Measurements from ENCODE around the gene PARP12. TPM values are rescaled to one million over a fixed set of nuclear protein-coding genes. Genes with fewer than 3 reads are reported as not detected.

The PARP12 gene
- total RNA-seq, 1 donor from 2014 or later, result 2.9 TPM

DNA sequence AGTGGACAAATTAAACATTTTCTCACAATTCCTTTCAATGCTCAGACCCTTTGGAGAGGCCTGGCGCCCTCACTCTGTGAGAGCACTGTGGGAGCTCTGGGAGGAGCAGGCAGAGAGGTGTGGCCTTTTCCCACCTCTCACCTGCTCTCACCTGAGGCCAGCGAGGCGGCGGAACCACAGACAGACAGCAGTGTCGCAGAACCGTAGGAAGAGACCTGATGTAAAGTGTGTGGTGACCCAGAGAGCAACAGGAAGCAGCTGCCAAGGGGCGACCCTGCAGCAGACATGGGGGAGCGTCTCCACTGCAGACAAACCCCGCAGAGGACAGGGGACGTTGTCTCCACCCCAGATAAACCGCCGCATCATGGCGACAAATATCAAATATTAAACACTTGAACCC, 15.6 kb upstream of the PARP12 start:
- TF ChIP-seq, protein P1, sequence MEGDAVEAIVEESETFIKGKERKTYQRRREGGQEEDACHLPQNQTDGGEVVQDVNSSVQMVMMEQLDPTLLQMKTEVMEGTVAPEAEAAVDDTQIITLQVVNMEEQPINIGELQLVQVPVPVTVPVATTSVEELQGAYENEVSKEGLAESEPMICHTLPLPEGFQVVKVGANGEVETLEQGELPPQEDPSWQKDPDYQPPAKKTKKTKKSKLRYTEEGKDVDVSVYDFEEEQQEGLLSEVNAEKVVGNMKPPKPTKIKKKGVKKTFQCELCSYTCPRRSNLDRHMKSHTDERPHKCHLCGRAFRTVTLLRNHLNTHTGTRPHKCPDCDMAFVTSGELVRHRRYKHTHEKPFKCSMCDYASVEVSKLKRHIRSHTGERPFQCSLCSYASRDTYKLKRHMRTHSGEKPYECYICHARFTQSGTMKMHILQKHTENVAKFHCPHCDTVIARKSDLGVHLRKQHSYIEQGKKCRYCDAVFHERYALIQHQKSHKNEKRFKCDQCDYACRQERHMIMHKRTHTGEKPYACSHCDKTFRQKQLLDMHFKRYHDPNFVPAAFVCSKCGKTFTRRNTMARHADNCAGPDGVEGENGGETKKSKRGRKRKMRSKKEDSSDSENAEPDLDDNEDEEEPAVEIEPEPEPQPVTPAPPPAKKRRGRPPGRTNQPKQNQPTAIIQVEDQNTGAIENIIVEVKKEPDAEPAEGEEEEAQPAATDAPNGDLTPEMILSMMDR (conservative IDR thresholded peaks at IDR 0.05), result no peak
- H3K36me3 Mint-ChIP-seq (ENCODE audit: low read depth), result no peaks in the 10 kb centered on the region
- no peak overlapping the region for H3K4me3 Mint-ChIP-seq
- DNase-seq (ENCODE audit: low read depth, low spot score), result no peak
- peaks cover 2% of the 10 kb centered on the region for H3K27me3 Mint-ChIP-seq (ENCODE audit: low read depth)
- peaks cover 4% of the 10 kb centered on the region for H3K9me3 Mint-ChIP-seq
- H3K27ac Mint-ChIP-seq (ENCODE audit: unreplicated experiment), result no peak overlapping the region
- peaks cover 4% of the 10 kb centered on the region for H3K4me1 Mint-ChIP-seq

- Mint-ChIP-seq H3K4me3 (no peak overlapping the region), H3K4me1 (peaks cover 4% of the 10 kb centered on the region), H3K36me3 (ENCODE audit: low read depth) (no peaks in the 10 kb centered on the region), H3K27me3 (ENCODE audit: low read depth) (no peaks in the 10 kb centered on the region), H3K27ac (ENCODE audit: unreplicated experiment) (no peak overlapping the region), H3K9me3 (peaks cover 4% of the 10 kb centered on the region)
- no peak for DNase-seq (ENCODE audit: low read depth, low spot score)
- TF ChIP-seq, protein P1 (conservative IDR thresholded peaks at IDR 0.05), result no peak
Measured at GRCh38 chr7:140074780-140075179, 12.0 kb upstream of the PARP12 start.

GRCh38 chr7:140070546-140070945, 7.8 kb upstream of the PARP12 start:
- Mint-ChIP-seq H3K27me3 (ENCODE audit: low read depth) (peaks cover 12% of the 10 kb centered on the region), H3K27ac (ENCODE audit: unreplicated experiment) (no peak overlapping the region), H3K4me1 (no peaks in the 10 kb centered on the region), H3K4me3 (no peak overlapping the region), H3K36me3 (ENCODE audit: low read depth) (peaks cover 15% of the 10 kb centered on the region), H3K9me3 (peaks cover 16% of the 10 kb centered on the region)
- no peak for DNase-seq (ENCODE audit: low read depth, low spot score)
- TF ChIP-seq, protein P1 (conservative IDR thresholded peaks at IDR 0.05), result no peak

DNA sequence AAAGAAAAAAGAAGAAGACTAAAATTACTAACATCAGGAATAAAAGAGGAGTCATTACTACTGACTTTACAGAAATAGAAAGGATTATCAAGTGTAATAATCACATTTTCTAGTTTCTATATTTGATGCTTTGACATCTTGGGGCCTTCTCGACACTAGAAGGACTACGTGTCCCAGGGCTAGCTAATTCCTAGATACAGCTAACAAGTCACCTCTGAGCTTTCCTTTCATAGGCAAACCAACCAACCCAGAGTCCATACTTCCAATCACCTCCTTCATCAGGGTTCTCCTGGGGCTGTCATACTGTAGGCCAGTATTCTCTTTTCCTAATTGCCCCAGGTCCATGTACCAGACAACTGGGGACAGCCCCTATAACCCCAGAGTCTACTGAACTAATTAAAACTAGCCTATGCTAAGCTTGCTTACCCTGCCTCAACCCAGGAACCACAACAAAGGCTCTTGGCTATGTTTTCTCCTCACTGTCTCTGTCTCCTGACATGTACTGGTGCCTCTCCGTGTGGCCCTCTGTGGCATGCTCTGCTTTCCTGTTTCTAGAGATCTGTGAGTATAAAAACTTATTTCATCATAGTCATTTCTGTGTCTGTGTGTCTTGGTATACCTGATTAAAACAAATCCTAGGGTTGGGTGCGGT, 6.7 kb upstream of the PARP12 start:
- TF ChIP-seq, protein P1 (conservative IDR thresholded peaks at IDR 0.05), result no peak

DNA sequence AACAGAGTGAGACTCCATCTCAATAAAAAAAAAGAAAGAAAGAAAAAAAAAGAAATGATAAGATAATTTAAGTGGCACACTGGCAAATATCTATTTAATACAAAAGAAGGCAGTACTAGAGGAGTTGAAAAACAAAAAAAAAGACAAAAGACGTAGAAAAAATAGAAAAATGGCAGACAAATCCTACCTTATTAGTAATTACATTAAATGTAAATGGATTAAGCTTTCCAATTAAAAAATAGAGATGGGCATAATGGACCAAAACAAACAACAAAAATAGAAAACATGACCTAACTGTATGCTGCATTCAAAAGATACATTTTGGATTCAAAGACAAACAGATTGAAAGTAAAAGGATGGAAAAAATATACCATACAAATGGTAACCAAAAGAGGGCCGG, 5.3 kb upstream of the PARP12 start:
- Mint-ChIP-seq H3K36me3 (ENCODE audit: low read depth) (peaks cover 21% of the 10 kb centered on the region), H3K4me1 (no peaks in the 10 kb centered on the region), H3K27ac (ENCODE audit: unreplicated experiment) (no peak overlapping the region), H3K4me3 (no peak overlapping the region), H3K27me3 (ENCODE audit: low read depth) (peaks cover 24% of the 10 kb centered on the region), H3K9me3 (peaks cover 12% of the 10 kb centered on the region)
- TF ChIP-seq, protein P1 (conservative IDR thresholded peaks at IDR 0.05), result no peak
- DNase-seq (ENCODE audit: low read depth, low spot score), result no peak

More for the DNA sequence above, 6.7 kb upstream of the PARP12 start:
- peaks cover 13% of the 10 kb centered on the region for H3K27me3 Mint-ChIP-seq (ENCODE audit: low read depth)
- peaks cover 12% of the 10 kb centered on the region for H3K9me3 Mint-ChIP-seq
- H3K27ac Mint-ChIP-seq (ENCODE audit: unreplicated experiment), result no peak overlapping the region
- no peaks in the 10 kb centered on the region for H3K4me1 Mint-ChIP-seq
- H3K4me3 Mint-ChIP-seq, result no peak overlapping the region
- no peak for DNase-seq (ENCODE audit: low read depth, low spot score)
- H3K36me3 Mint-ChIP-seq (ENCODE audit: low read depth), result peaks cover 15% of the 10 kb centered on the region
